22Rv1 (cell line): ENCODE results near the gene PGAP6.
"Not testable (repeated sequence)": the region's sequence is repeated elsewhere in the genome, so short reads cannot be mapped to it uniquely, and the experiment has no call there.

Source experiments
- ZFX ChIP-seq: fragments of 450-650 bp; IDR thresholded peaks from 2 replicates; pipeline ENCODE4 v1.6.1; 2017; ENCODE audit warnings: antibody characterized with exemption, borderline replicate concordance
- TF ChIP-seq, protein P1 (sequence below): fragments of 450-650 bp; IDR thresholded peaks from 2 replicates; pipeline ENCODE4 v1.5.1; 2017; ENCODE audit warnings: mild to moderate bottlenecking

DNA sequence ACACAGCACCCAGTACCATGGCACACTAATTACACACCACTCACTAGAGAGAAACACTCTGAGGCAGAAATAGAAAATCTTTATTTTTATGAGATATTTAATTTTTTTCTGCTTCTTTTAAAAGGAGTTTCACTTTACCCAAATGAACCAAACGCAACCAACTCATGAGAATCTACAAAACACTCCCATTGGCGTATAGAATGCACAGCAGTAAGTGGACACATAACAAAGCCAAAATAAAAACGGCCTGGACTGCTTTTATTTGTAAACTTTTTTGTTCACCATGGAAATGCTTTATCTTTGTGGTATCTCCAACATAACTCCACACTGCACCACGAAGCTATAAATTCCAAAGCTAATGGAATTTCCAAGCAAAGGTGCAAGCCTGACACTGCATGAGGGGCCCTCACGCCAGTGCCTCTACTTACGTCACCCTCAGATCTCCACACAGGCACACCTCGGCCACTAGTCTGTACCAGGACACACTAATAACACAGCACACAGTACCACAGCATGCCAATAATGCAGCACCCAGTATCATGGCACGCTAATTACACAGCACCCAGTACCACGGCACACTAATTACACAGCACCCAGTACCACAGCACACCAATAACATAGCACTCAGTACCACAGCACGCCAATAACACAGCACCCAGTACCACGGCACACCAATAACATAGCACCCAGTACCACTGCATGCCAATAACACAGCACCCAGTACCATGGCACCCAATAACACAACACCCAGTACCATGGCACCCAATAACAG lies 46.7 kb downstream of the PGAP6 start:
- TF ChIP-seq, protein P1, sequence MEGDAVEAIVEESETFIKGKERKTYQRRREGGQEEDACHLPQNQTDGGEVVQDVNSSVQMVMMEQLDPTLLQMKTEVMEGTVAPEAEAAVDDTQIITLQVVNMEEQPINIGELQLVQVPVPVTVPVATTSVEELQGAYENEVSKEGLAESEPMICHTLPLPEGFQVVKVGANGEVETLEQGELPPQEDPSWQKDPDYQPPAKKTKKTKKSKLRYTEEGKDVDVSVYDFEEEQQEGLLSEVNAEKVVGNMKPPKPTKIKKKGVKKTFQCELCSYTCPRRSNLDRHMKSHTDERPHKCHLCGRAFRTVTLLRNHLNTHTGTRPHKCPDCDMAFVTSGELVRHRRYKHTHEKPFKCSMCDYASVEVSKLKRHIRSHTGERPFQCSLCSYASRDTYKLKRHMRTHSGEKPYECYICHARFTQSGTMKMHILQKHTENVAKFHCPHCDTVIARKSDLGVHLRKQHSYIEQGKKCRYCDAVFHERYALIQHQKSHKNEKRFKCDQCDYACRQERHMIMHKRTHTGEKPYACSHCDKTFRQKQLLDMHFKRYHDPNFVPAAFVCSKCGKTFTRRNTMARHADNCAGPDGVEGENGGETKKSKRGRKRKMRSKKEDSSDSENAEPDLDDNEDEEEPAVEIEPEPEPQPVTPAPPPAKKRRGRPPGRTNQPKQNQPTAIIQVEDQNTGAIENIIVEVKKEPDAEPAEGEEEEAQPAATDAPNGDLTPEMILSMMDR = not testable (repeated sequence)
- TF ChIP-seq ZFX = not testable (repeated sequence)
